ENCODE measurements around the gene MAGI3. TPM values are rescaled to one million over a fixed set of nuclear protein-coding genes. Genes with fewer than 3 reads are reported as not detected.

Gene MAGI3
- total RNA-seq, 1 donor from 2014 or later, result 1.0 TPM

- Mint-ChIP-seq H3K9me3 (no peaks in the 10 kb centered on the region), H3K27me3 (no peaks in the 10 kb centered on the region), H3K4me1 (no peaks in the 10 kb centered on the region), H3K27ac (no peak overlapping the region), H3K36me3 (ENCODE audit: low read depth) (no peaks in the 10 kb centered on the region), H3K4me3 (no peak overlapping the region)
- no peak for TF ChIP-seq CTCF (IDR thresholded peaks at IDR 0.05)
- ChIA-PET POLR2A (no interaction called here), CTCF (no interaction called here)
- intact Hi-C loops (cut with micrococcal nuclease), result no loop called here
- ATAC-seq (ENCODE audit: low read depth) (no peak), DNase-seq (no peak)
Measured at GRCh38 chr1:113542221-113542701, 151.9 kb downstream of the MAGI3 start.

GRCh38 chr1:113543110-113543509, 152.8 kb downstream of the MAGI3 start:
- no peak overlapping the region for H3K4me3 Mint-ChIP-seq
- H3K4me1 Mint-ChIP-seq, result no peaks in the 10 kb centered on the region
- DNase-seq (no peak), ATAC-seq (ENCODE audit: low read depth) (no peak)
- H3K9me3 Mint-ChIP-seq, result no peaks in the 10 kb centered on the region
- intact Hi-C loops (cut with micrococcal nuclease), result no loop called here
- H3K36me3 Mint-ChIP-seq (ENCODE audit: low read depth), result no peaks in the 10 kb centered on the region
- H3K27ac Mint-ChIP-seq, result no peak overlapping the region
- no peaks in the 10 kb centered on the region for H3K27me3 Mint-ChIP-seq
- ChIA-PET CTCF (no interaction called here), POLR2A (no interaction called here)
- TF ChIP-seq CTCF (IDR thresholded peaks at IDR 0.05), result no peak

GRCh38 chr1:113545210-113545609, 154.9 kb downstream of the MAGI3 start:
- Mint-ChIP-seq H3K27ac (no peak overlapping the region), H3K4me1 (no peaks in the 10 kb centered on the region), H3K36me3 (ENCODE audit: low read depth) (no peaks in the 10 kb centered on the region), H3K9me3 (no peaks in the 10 kb centered on the region), H3K27me3 (no peaks in the 10 kb centered on the region), H3K4me3 (no peak overlapping the region)
- ChIA-PET POLR2A (no interaction called here), CTCF (no interaction called here)
- TF ChIP-seq CTCF (IDR thresholded peaks at IDR 0.05), result no peak
- ATAC-seq (ENCODE audit: low read depth) (no peak), DNase-seq (no peak)
- intact Hi-C loops (cut with micrococcal nuclease), result no loop called here

- CTCF ChIA-PET, result no interaction called here
- Mint-ChIP-seq H3K9me3 (no peaks in the 10 kb centered on the region), H3K36me3 (ENCODE audit: low read depth) (no peaks in the 10 kb centered on the region), H3K4me1 (no peaks in the 10 kb centered on the region), H3K27ac (no peak overlapping the region), H3K4me3 (no peak overlapping the region), H3K27me3 (no peaks in the 10 kb centered on the region)
- ATAC-seq (ENCODE audit: low read depth), result no peak
- no peak for DNase-seq
- POLR2A ChIA-PET, result no interaction called here
- intact Hi-C loops (cut with micrococcal nuclease), result no loop called here
- no peak for TF ChIP-seq CTCF (IDR thresholded peaks at IDR 0.05)
Measured at GRCh38 chr1:113545626-113546025, 155.3 kb downstream of the MAGI3 start.

- CTCF ChIA-PET, result no interaction called here
- H3K9me3 Mint-ChIP-seq, result no peaks in the 10 kb centered on the region
- no peak overlapping the region for H3K4me3 Mint-ChIP-seq
- DNase-seq (no peak), ATAC-seq (ENCODE audit: low read depth) (no peak)
- H3K27ac Mint-ChIP-seq, result no peak overlapping the region
- intact Hi-C loops (cut with micrococcal nuclease), result no loop called here
- H3K36me3 Mint-ChIP-seq (ENCODE audit: low read depth), result no peaks in the 10 kb centered on the region
- no peak for TF ChIP-seq CTCF (IDR thresholded peaks at IDR 0.05)
- H3K4me1 Mint-ChIP-seq, result no peaks in the 10 kb centered on the region
- POLR2A ChIA-PET, result no interaction called here
- H3K27me3 Mint-ChIP-seq, result no peaks in the 10 kb centered on the region
Measured at GRCh38 chr1:113551728-113552127, 161.4 kb downstream of the MAGI3 start.
